HUES48 (cell line): ENCODE results near the gene LGMN.

Source experiments
- H3K27ac ChIP-seq: one replicate; pipeline ENCODE4 v1.7.0; 2013; ENCODE audit warnings: low read depth, low read length, inconsistent platforms
- H3K27me3 ChIP-seq: 2 replicates; pipeline ENCODE4 v1.6.1; 2013; ENCODE audit warnings: mild to moderate bottlenecking, low read length; ENCODE audit not compliant: control insufficient read depth, insufficient read depth
- H3K36me3 ChIP-seq: 2 replicates; pipeline ENCODE4 v1.6.1; 2013; ENCODE audit warnings: low read length; ENCODE audit not compliant: control insufficient read depth, insufficient read depth
- H3K4me1 ChIP-seq: 2 replicates; pipeline ENCODE4 v1.6.1; 2013; ENCODE audit warnings: mild to moderate bottlenecking, low read length; ENCODE audit not compliant: control insufficient read depth, insufficient read depth
- H3K4me3 ChIP-seq: 2 replicates; pipeline ENCODE4 v1.5.1; 2013; ENCODE audit warnings: mild to moderate bottlenecking, low read depth, low read length
- H3K9ac ChIP-seq: 2 replicates; pipeline ENCODE4 v1.6.1; 2013; ENCODE audit warnings: mild to moderate bottlenecking, low read depth, low read length, moderate library complexity
- H3K9me3 ChIP-seq: 2 replicates; pipeline ENCODE4 v1.6.1; 2013; ENCODE audit warnings: low read length; ENCODE audit not compliant: control insufficient read depth, insufficient read depth

The LGMN gene

DNA sequence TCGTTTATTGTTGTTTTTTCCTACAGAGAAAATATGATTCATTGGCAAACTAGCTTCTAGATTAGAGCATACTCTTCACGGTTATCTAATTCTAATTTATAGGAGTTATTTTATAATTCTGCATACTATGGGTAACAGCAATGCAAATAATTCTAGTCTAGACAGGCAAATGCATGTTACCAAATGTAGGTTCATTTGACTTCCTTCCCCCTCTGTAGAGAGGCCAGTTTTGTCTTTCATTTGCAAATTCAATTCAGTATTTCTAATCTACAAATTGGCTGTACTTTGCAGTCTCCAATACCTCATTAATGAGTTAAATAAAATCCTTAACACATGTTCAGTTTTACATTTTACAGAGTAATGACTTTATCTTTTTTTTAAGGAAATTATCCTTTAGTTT lies 4.2 kb downstream of the LGMN start:
- Histone ChIP-seq H3K4me1 (peaks cover 5% of the 10 kb centered on the region; the same call in 1 of the 2 replicates), H3K9me3 (no peaks in the 10 kb centered on the region), H3K9ac (no peak overlapping the region), H3K36me3 (0 out of 2 replicates have a peak, but pooled peaks cover 3% of the 10 kb centered on the region), H3K4me3 (no peak overlapping the region), H3K27ac (no peak overlapping the region), H3K27me3 (peaks cover 8% of the 10 kb centered on the region; the same call in 1 of the 2 replicates)

DNA sequence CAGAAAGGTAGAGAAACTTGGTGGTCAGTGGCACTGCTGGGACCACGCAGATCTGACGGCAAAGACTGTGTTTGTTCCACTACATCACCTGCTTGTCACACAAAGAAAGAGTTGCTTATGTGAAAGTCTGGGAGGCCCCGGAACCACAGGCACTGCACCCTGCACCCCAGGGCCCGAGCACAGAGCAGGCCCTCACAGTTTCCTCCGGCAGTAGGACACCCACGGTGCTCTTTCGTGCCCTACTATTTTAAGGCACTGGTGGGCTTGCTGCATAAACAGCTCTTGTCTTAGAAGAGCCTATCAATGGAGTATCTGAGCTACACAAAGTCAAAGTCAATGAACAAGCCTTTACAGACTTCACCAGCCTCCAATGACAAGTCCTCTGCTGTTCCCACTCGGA lies 8.0 kb downstream of the LGMN start:
- Histone ChIP-seq H3K9ac (no peak overlapping the region), H3K27me3 (no peaks in the 10 kb centered on the region), H3K4me1 (no peaks in the 10 kb centered on the region), H3K36me3 (0 out of 2 replicates have a peak, but pooled peaks cover 3% of the 10 kb centered on the region), H3K9me3 (no peaks in the 10 kb centered on the region), H3K27ac (no peak overlapping the region), H3K4me3 (no peak overlapping the region)

DNA sequence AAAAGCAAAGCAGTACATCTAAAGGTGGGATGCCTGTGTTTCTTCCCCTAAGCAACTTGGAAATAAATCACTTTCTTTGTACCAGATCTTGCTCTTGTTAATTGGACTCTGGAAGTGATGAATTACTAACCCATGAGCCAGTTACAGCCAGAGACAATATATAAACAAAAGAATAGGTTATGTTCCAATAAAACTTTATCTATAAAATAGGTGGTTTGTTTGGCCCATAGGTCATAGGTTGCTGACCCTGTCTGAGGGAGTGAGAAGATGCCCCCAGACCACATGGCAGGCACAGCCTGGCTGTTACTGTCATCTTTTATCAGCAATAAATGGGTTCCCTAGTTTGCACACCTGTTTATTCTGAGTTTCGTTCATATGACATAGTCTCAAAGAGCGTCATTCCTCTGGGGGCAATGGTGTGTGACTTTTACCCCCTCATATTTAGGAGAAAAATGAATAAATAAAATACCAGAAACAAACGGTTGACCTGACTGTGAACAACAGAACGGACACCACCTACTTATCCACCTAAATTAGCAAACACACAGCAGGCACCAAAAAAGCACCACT lies 10.7 kb downstream of the LGMN start:
- Histone ChIP-seq H3K4me3 (no peak overlapping the region), H3K27ac (no peak overlapping the region), H3K9ac (no peak overlapping the region), H3K36me3 (0 out of 2 replicates have a peak, but pooled peaks cover 3% of the 10 kb centered on the region), H3K4me1 (no peaks in the 10 kb centered on the region), H3K27me3 (no peaks in the 10 kb centered on the region), H3K9me3 (no peaks in the 10 kb centered on the region)

DNA sequence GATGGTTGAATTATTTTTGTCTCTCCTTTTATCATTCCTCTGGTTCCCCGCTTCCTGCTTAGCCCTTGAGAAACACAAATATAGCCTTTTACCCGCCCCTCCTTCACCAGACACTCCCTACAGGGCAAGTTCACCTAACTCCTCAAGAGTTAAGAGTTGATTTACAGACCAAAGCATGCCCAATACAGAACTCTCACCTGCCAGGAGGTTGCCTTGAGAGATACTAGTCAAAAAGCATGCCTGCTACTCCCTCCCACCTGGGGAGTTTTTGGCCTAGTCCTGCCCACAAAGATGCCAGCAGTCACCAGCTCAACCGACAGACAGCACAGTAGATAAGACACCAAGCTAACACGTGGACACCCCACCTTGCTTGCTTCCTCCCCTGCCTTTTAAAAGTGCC lies 11.2 kb downstream of the LGMN start:
- H3K36me3 ChIP-seq, result peaks cover 7% of the 10 kb centered on the region

DNA sequence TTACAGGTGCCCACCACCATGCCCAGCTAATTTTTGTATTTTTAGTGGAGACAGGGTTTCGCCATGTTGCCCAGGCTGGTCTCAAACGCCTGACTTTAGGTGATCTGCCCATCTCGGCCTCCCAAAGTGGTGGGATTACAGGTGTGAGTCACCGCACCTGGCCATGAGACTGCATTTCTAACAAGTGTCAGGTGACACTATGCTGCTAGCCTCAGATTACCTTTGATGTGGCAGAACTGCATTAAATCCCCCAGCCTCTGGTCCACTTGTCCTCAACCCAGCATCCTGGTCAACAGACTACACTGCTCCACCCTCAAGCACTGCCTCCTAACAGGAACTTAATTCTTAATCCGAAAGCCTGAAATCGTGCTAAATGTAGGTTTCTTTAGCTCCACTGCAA lies 13.1 kb downstream of the LGMN start:
- Histone ChIP-seq H3K9me3 (no peaks in the 10 kb centered on the region), H3K36me3 (peaks cover 18% of the 10 kb centered on the region), H3K4me3 (no peak overlapping the region), H3K27ac (no peak overlapping the region), H3K27me3 (no peaks in the 10 kb centered on the region), H3K4me1 (no peaks in the 10 kb centered on the region), H3K9ac (no peak overlapping the region)

More for the DNA sequence above, 11.2 kb downstream of the LGMN start:
- Histone ChIP-seq H3K27ac (no peak overlapping the region), H3K27me3 (no peaks in the 10 kb centered on the region), H3K9ac (no peak overlapping the region), H3K4me1 (no peaks in the 10 kb centered on the region), H3K4me3 (no peak overlapping the region), H3K9me3 (no peaks in the 10 kb centered on the region)

DNA sequence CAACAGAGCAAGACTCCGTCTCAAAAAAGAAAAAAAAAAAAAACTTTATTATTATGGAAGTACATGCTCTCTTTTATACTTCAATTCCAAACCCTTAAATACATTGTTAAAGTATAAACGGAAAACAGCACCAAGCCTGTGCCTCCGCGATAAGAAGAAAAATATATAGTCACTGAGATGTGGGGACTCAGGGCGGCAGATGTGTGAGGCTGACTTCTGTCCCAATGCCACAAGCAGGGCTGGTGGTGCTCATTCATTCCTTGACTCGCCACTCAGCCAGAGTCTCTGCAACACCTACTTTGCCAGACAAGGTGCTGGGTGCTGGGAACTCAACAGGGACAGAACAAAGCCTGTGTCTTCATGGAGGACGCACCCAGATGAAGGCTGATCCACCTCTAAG lies 13.8 kb downstream of the LGMN start:
- Histone ChIP-seq H3K27ac (no peak overlapping the region), H3K36me3 (peaks cover 18% of the 10 kb centered on the region), H3K27me3 (no peaks in the 10 kb centered on the region), H3K4me3 (no peak overlapping the region), H3K9ac (no peak overlapping the region), H3K4me1 (no peaks in the 10 kb centered on the region), H3K9me3 (no peaks in the 10 kb centered on the region)

DNA sequence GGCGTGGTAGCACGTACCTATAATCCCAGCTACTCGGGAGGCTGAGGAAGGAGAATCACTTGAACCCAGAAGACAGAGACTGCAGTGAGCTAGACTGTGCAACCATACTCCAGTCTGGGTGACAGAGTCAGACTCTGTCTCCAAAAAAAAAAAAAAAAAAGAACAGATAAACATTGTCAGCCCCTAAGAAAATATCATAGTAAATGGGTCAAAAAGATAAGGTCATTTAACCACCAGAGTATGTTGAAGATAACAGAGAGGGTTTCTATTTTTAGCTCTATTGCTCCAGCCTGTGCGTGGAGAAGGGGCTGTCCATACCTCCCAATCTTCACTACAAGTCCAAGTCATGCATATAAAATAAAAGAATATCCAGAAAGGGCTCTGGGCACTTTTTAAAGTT lies 15.4 kb downstream of the LGMN start:
- Histone ChIP-seq H3K27ac (no peak overlapping the region), H3K27me3 (no peaks in the 10 kb centered on the region), H3K9ac (no peak overlapping the region), H3K36me3 (peaks cover 22% of the 10 kb centered on the region), H3K4me1 (no peaks in the 10 kb centered on the region), H3K4me3 (no peak overlapping the region), H3K9me3 (no peaks in the 10 kb centered on the region)

DNA sequence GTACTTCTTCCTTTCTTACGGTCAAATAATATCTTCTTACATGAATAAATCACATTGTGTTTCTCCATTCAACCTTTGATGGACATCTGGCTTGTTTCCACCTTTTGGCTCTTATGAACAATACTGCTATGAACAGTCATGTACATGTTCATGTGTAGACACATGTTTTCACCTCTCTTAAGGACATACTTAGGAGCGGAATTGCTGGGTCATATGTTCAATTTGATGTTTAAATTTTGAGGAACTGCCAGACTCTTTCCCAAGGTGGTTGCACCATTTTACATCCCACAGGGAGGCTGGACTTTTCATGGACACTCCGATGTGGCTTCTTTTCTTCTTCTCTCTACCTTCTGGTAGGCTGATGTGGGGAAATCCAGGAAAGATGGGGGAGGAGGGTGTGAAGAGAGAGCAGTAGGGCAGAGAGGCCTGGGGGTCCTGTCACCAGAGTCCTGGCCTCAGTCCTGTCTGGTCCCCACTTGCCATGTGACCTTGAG lies 16.8 kb downstream of the LGMN start:
- H3K4me3 ChIP-seq, result no peak overlapping the region
- H3K9me3 ChIP-seq, result no peaks in the 10 kb centered on the region
- no peak overlapping the region for H3K27ac ChIP-seq
- peaks cover 23% of the 10 kb centered on the region for H3K36me3 ChIP-seq
- H3K27me3 ChIP-seq, result no peaks in the 10 kb centered on the region
- no peak overlapping the region for H3K9ac ChIP-seq
- H3K4me1 ChIP-seq, result no peaks in the 10 kb centered on the region

DNA sequence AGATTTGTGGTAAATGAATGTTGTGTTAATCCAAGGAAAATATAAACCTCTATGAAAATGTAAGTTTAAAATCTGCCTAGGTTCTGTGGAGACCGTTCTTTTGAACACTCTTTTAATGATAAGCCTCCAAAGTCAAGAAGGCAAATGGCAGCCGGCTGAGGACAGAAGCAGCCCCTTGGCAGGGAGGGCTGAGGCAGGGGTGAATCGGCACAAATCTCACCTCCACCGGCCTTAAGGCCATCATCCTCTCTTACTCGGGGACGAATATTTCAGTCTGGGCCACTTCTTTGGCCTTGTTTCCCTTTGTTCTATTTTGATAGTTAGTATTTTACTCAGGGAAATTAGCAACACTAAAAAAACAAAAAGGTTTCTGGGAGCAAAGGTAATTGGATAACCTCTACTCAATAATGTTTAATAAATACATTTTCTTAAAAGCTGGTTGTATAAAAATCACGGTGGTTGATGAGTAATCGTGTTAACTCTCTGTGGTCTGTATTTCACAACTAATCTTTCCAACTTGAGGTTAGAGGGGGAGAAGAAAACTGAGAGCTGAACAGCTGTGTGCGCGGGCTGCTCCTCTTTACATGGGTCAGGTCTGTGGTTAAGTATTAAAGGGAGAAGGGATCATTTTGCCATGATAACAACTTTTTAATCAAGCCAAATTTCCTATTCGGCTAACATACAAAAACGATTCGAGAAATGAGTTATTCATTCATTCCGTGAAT lies 18.6 kb downstream of the LGMN start:
- Histone ChIP-seq H3K9ac (no peak overlapping the region), H3K9me3 (no peaks in the 10 kb centered on the region), H3K36me3 (peaks cover 23% of the 10 kb centered on the region), H3K4me3 (no peak overlapping the region), H3K4me1 (no peaks in the 10 kb centered on the region), H3K27me3 (no peaks in the 10 kb centered on the region), H3K27ac (no peak overlapping the region)

DNA sequence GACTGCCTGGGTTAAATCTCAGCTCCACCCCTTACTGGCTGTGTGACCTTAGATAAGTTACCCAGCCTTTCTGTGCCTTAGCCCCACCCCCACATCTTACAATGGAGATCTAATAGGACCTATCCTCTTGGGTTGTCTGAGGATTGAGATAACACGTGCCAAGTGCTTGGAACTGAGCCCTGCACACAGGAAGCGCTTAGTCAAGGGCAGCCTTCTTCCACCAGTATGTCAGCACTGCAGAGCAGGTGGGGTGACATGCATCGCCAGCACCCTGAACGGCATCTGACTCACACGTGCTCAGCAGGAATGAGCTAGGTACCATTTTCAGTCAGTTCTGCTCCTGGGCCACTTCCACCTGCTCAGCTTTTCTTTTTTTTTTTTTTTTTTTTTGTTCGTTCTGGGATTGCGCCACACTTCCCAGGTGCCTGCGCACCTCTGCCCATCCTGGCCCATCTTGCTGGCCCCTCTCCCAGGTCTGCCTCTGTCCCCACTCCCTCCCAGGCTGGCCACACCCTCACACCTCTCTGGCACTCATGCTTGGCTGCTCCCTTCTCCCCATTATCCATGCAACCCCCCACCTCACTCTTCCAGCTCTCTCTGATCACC lies 19.6 kb downstream of the LGMN start:
- Histone ChIP-seq H3K36me3 (peaks cover 26% of the 10 kb centered on the region), H3K4me3 (no peak overlapping the region), H3K9ac (no peak overlapping the region), H3K27ac (no peak overlapping the region), H3K27me3 (no peaks in the 10 kb centered on the region), H3K9me3 (no peaks in the 10 kb centered on the region), H3K4me1 (no peaks in the 10 kb centered on the region)

DNA sequence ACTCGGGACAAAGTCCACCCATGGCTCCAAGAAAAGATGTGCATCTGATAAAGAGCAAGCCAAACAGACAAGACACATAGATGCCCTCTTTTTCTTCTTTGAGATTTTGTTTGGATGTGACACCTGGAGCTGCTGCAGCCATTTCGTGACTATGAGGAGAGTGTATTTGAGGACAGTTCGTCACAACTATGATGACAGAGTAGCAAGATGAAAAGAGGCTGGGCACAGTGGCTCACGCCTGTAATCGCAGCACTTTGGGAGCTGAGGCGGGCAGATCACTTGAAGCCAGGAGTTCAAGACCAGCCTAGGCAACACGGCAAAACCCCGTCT lies 21.5 kb downstream of the LGMN start:
- Histone ChIP-seq H3K27ac (no peak overlapping the region), H3K9me3 (no peaks in the 10 kb centered on the region), H3K36me3 (peaks cover 18% of the 10 kb centered on the region), H3K4me1 (no peaks in the 10 kb centered on the region), H3K27me3 (no peaks in the 10 kb centered on the region), H3K4me3 (no peak overlapping the region), H3K9ac (no peak overlapping the region)
